HCT116 (cell line): Measurements from ENCODE around the gene GNB1L. TPM values are rescaled to one million over a fixed set of nuclear protein-coding genes. Genes with fewer than 3 reads are reported as not detected.

Experiments
- ATAC-seq: fragments of 200-7000 bp; cut with Tn5 transposase; 2 replicates; pipeline ENCODE4 v1.9.1; 2020; ENCODE audit warnings: mild to moderate bottlenecking, moderate library complexity
- BruUV-seq: library from RNA; stranded (reverse); fragments of 400-500 nt; replicated peaks from 2 replicates; lab custom pipeline; 2021; lab: Mats Ljungman, UMichigan
- CTCF ChIA-PET: fragments of 300-600 bp; sonication (Branson Sonifier 250); formaldehyde crosslinking; loops from one replicate; lab custom pipeline; 2021; ENCODE audit warnings: antibody characterized with exemption; lab: Charles Lee
- POLR2A ChIA-PET: fragments of 300-600, 350-600 bp; sonication (Branson Sonifier 250); formaldehyde crosslinking; loops from one replicate; lab custom pipeline; 2021; ENCODE audit warnings: antibody characterized with exemption; lab: Charles Lee
- RAD21 ChIA-PET, 2 experiments: fragments of 300-600 bp; sonication (Branson Sonifier 250); formaldehyde crosslinking; loops; one replicate each; lab custom pipeline; 2023; ENCODE audit warnings: low total read pairs in 2 of 2; ENCODE audit not compliant: uncharacterized antibody in 2 of 2, unreplicated experiment in 2 of 2, low non-redundant PET in 1 of 2; lab: Charles Lee
- DNase-seq: peaks from one replicate; pipeline ENCODE4 v3.0.0-alpha.2; 2010; ENCODE audit warnings: low read depth, low spot score
- H2AFZ ChIP-seq: fragments of 200-600 bp; shearing (Covaris generic), sonication (generic); 2 replicates; pipeline ENCODE4 v1.6.1; 2017; ENCODE audit warnings: low read depth, mixed run types, mixed read lengths, antibody characterized with exemption, low read length; ENCODE audit not compliant: poor library complexity, severe bottlenecking
- H3K27ac ChIP-seq: 2 replicates; pipeline ENCODE4 v1.5.1; 2012; ENCODE audit warnings: low read depth, low read length
- H3K27me3 ChIP-seq: fragments of 200-600 bp; sonication (generic); 2 replicates; pipeline ENCODE4 v1.6.1; 2016; ENCODE audit warnings: mixed run types, low read length, mixed read lengths; ENCODE audit not compliant: insufficient read depth
- H3K36me3 ChIP-seq, 2 experiments: fragments of 200-500 bp in 1 of 2; fragments of 200-600 bp in 1 of 2; sonication (Bioruptor generic) in 1 of 2; sonication (generic) in 1 of 2; 2 replicates each; pipeline versions ENCODE4 v1.5.1 to v1.6.1; 2014 to 2016; ENCODE audit warnings: low read length in 2 of 2, inconsistent platforms in 1 of 2, mixed read lengths in 1 of 2, mixed run types in 1 of 2; ENCODE audit not compliant: insufficient read depth in 2 of 2, control insufficient read depth in 1 of 2
- H3K4me1 ChIP-seq, 2 experiments: fragments of 200-600 bp in 1 of 2; sonication (generic) in 1 of 2; 2 replicates each; pipeline versions ENCODE4 v1.5.1 to v1.6.1; 2012 to 2017; ENCODE audit warnings: low read length in 2 of 2, inconsistent platforms in 1 of 2, mild to moderate bottlenecking in 1 of 2, mixed read lengths in 1 of 2, mixed run types in 1 of 2, moderate library complexity in 1 of 2; ENCODE audit not compliant: insufficient read depth in 2 of 2, control insufficient read depth in 1 of 2
- H3K4me2 ChIP-seq: fragments of 200-600 bp; sonication (generic); 2 replicates; pipeline ENCODE4 v1.6.1; 2017; ENCODE audit warnings: mixed run types, low read length, mixed read lengths
- H3K4me3 ChIP-seq, 2 experiments: fragments of 200-600 bp in 1 of 2; sonication (generic) in 1 of 2; replicated peaks in 1 of 2; 2 replicates each; pipeline ENCODE4 v1.5.1; 2011 to 2016; ENCODE audit warnings: low read length in 2 of 2, control low read depth in 1 of 2, low read depth in 1 of 2, mild to moderate bottlenecking in 1 of 2, mixed read lengths in 1 of 2, mixed run types in 1 of 2
- H3K79me2 ChIP-seq: fragments of 200-600 bp; sonication (generic); 2 replicates; pipeline ENCODE4 v1.6.1; 2017; ENCODE audit warnings: mild to moderate bottlenecking, mixed run types, low read length, moderate library complexity, mixed read lengths; ENCODE audit not compliant: insufficient read depth
- H3K9ac ChIP-seq: fragments of 200-600 bp; sonication (generic); 2 replicates; pipeline ENCODE4 v1.6.1; 2016; ENCODE audit warnings: low read length, mixed read lengths
- H3K9me2 ChIP-seq: fragments of 200-600 bp; sonication (generic), shearing (Covaris generic); 2 replicates; pipeline ENCODE4 v1.6.1; 2017; ENCODE audit warnings: mixed run types, mild to moderate bottlenecking, moderate library complexity; ENCODE audit not compliant: insufficient read depth
- H3K9me3 ChIP-seq, 2 experiments: fragments of 200-500 bp in 1 of 2; fragments of 200-600 bp in 1 of 2; sonication (Bioruptor generic) in 1 of 2; sonication (generic) in 1 of 2; 2 replicates each; pipeline ENCODE4 v1.6.1; 2014 to 2017; ENCODE audit warnings: low read length in 2 of 2, mixed read lengths in 2 of 2, inconsistent platforms in 1 of 2, low read depth in 1 of 2, mild to moderate bottlenecking in 1 of 2, mixed run types in 1 of 2, moderate library complexity in 1 of 2; ENCODE audit not compliant: control insufficient read depth in 1 of 2, insufficient read depth in 1 of 2
- H4K20me1 ChIP-seq: fragments of 200-600 bp; sonication (generic), shearing (Covaris generic); 2 replicates; pipeline ENCODE4 v1.6.1; 2017; ENCODE audit warnings: mixed run types, mild to moderate bottlenecking, moderate library complexity; ENCODE audit not compliant: insufficient read depth
- CEBPB ChIP-seq: IDR thresholded peaks from 2 replicates; pipeline ENCODE4 v1.6.1; 2012; ENCODE audit warnings: low read depth
- FOSL1 ChIP-seq: IDR thresholded peaks from 2 replicates; pipeline ENCODE4 v1.6.1; 2012; ENCODE audit warnings: low read depth
- POLR2A ChIP-seq: IDR thresholded peaks from 2 replicates; pipeline ENCODE4 v1.7.0; 2011; ENCODE audit warnings: borderline replicate concordance; ENCODE audit not compliant: insufficient read depth, insufficient read length; ENCODE audit errors: extremely low read depth
- RAD21 ChIP-seq: IDR thresholded peaks from 2 replicates; pipeline ENCODE4 v1.6.1; 2012; ENCODE audit warnings: low read depth, mild to moderate bottlenecking
- SIN3A ChIP-seq: IDR thresholded peaks from 2 replicates; pipeline ENCODE4 v1.6.1; 2012; ENCODE audit warnings: low read depth
- SP1 ChIP-seq: IDR thresholded peaks from 2 replicates; pipeline ENCODE4 v1.6.1; 2012; ENCODE audit warnings: low read depth
- SRF ChIP-seq: IDR thresholded peaks from 2 replicates; pipeline ENCODE4 v1.6.1; 2012; ENCODE audit warnings: low read depth
- TCF7L2 ChIP-seq: IDR thresholded peaks from 2 replicates; pipeline ENCODE4 v1.7.0; 2011; ENCODE audit warnings: borderline replicate concordance, inconsistent platforms; ENCODE audit not compliant: insufficient read depth, insufficient read length; ENCODE audit errors: extremely low read depth
- YY1 ChIP-seq: IDR thresholded peaks from 2 replicates; pipeline ENCODE4 v1.6.1; 2011; ENCODE audit warnings: low read length, low read depth, moderate library complexity, mild to moderate bottlenecking; ENCODE audit not compliant: insufficient replicate concordance; ENCODE audit errors: extremely low read depth
- ZFX ChIP-seq: fragments of 450-650 bp; IDR thresholded peaks from 2 replicates; pipeline ENCODE4 v1.6.1; 2017
- ZNF274 ChIP-seq: fragments of 200-500 bp; sonication (Bioruptor generic); IDR thresholded peaks from 2 replicates; pipeline ENCODE4 v1.6.1; 2014; ENCODE audit warnings: mild to moderate bottlenecking, low read depth, low read length, inconsistent platforms
- intact Hi-C: fragments of 100-400 bp; cut with micrococcal nuclease; formaldehyde crosslinking; loops from 2 replicates; pipeline ENCODE4 v1.10.0; 2022
- total RNA-seq: library from RNA; stranded (reverse); gene quantifications from one replicate; pipeline ENCODE4 v1.2.1, GENCODE V29; 2021; ENCODE audit not compliant: unreplicated experiment
- TF ChIP-seq, protein P1 (sequence below): IDR thresholded peaks from 2 replicates; pipeline ENCODE4 v1.6.1; 2011; ENCODE audit warnings: mild to moderate bottlenecking, low read length, moderate library complexity; ENCODE audit not compliant: insufficient replicate concordance; ENCODE audit errors: extremely low read depth
- TF ChIP-seq, protein P2 (sequence below): IDR thresholded peaks from 2 replicates; pipeline ENCODE4 v1.6.1; 2012
- TF ChIP-seq, protein P3 (sequence below): IDR thresholded peaks from 2 replicates; pipeline ENCODE4 v1.6.1; 2012; ENCODE audit warnings: low read depth

Gene GNB1L
- total RNA-seq, 1 experiment from 2014 or later, result 12.1 TPM

DNA sequence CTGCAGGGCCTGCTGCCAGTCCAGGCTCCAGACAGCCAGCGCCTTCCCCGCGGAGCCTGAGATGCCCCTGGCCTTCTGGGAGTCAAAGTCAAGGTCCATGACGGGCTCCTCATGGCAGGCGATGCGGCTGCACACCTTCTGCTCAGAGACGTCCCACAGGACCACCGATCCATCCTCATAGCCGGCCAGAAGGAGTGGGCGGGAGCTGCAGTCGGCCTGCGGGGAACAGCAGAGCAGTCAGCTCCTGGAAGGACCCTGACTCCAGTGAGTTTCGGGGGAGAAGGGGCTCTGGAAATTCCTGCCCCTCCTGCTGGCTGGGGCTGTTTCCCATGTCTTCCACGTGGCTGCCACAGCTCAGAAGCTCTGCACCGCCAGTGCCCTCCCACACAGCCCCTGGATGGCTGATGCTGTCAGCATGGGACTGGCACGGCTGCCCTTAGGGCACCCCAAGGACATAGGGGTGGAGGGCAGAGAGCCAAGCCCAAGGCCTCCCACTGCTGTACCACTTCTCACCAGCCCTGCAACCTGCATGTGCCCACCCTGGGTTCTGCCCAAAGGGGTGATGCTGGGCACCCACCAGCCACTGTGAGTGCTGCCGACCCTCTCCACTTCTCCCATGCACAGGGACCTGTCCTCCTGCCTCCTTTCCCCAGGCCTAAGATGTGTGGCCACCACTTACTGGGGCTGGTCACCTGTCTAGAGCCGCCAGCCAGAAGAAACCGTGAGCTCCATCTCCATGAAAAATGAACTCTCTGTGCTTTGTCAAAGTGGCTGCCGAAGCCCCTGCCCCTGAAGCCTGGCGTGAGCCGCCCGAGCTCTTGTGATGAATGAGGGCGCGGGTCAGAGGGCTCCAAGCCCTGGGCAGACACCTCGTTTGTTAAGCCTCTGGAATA is 52.4 kb downstream of the GNB1L start:
- H3K79me2 ChIP-seq, result no peaks in the 10 kb centered on the region
- H3K36me3 ChIP-seq, result no peaks in the 10 kb centered on the region
- POLR2A ChIA-PET, result no interaction called here
- no peak overlapping the region for H3K27ac ChIP-seq
- H2AFZ ChIP-seq, result no peak overlapping the region
- peaks cover 16 to 21% of the 10 kb centered on the region in 2 experiments for H3K4me1 ChIP-seq
- BruUV-seq, result no TSS peak
- no peaks in the 10 kb centered on the region for H4K20me1 ChIP-seq
- H3K9me2 ChIP-seq, result no peaks in the 10 kb centered on the region
- no peak overlapping the region for H3K9ac ChIP-seq
- no peak for TF ChIP-seq YY1
- no peak for TF ChIP-seq FOSL1
- no peak for TF ChIP-seq ZFX
- TF ChIP-seq TCF7L2, result no peak
- no peak for TF ChIP-seq CEBPB
- TF ChIP-seq, protein P1, sequence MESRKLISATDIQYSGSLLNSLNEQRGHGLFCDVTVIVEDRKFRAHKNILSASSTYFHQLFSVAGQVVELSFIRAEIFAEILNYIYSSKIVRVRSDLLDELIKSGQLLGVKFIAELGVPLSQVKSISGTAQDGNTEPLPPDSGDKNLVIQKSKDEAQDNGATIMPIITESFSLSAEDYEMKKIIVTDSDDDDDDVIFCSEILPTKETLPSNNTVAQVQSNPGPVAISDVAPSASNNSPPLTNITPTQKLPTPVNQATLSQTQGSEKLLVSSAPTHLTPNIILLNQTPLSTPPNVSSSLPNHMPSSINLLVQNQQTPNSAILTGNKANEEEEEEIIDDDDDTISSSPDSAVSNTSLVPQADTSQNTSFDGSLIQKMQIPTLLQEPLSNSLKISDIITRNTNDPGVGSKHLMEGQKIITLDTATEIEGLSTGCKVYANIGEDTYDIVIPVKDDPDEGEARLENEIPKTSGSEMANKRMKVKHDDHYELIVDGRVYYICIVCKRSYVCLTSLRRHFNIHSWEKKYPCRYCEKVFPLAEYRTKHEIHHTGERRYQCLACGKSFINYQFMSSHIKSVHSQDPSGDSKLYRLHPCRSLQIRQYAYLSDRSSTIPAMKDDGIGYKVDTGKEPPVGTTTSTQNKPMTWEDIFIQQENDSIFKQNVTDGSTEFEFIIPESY, result no peak
- no peak for TF ChIP-seq ZNF274
- TF ChIP-seq, protein P2, sequence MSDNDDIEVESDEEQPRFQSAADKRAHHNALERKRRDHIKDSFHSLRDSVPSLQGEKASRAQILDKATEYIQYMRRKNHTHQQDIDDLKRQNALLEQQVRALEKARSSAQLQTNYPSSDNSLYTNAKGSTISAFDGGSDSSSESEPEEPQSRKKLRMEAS, result no peak
- no peak for TF ChIP-seq POLR2A
- TF ChIP-seq SRF, result no peak
- TF ChIP-seq, protein P3, sequence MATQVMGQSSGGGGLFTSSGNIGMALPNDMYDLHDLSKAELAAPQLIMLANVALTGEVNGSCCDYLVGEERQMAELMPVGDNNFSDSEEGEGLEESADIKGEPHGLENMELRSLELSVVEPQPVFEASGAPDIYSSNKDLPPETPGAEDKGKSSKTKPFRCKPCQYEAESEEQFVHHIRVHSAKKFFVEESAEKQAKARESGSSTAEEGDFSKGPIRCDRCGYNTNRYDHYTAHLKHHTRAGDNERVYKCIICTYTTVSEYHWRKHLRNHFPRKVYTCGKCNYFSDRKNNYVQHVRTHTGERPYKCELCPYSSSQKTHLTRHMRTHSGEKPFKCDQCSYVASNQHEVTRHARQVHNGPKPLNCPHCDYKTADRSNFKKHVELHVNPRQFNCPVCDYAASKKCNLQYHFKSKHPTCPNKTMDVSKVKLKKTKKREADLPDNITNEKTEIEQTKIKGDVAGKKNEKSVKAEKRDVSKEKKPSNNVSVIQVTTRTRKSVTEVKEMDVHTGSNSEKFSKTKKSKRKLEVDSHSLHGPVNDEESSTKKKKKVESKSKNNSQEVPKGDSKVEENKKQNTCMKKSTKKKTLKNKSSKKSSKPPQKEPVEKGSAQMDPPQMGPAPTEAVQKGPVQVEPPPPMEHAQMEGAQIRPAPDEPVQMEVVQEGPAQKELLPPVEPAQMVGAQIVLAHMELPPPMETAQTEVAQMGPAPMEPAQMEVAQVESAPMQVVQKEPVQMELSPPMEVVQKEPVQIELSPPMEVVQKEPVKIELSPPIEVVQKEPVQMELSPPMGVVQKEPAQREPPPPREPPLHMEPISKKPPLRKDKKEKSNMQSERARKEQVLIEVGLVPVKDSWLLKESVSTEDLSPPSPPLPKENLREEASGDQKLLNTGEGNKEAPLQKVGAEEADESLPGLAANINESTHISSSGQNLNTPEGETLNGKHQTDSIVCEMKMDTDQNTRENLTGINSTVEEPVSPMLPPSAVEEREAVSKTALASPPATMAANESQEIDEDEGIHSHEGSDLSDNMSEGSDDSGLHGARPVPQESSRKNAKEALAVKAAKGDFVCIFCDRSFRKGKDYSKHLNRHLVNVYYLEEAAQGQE, result no peak
- no peak for TF ChIP-seq SIN3A
- TF ChIP-seq RAD21, result no peak
- no peak for TF ChIP-seq SP1
- CTCF ChIA-PET, result interaction anchor here (1.2 kb wide), 1 partner anchor 72 kb away, joined by 4 read pairs; no protein-coding TSS in a partner anchor
- RAD21 ChIA-PET, result no interaction called here
- intact Hi-C loops, result no loop called here
- no peaks in the 10 kb centered on the region for H3K9me3 ChIP-seq
- ATAC-seq (no peak), DNase-seq (no peak)
- no peaks in the 10 kb centered on the region for H3K27me3 ChIP-seq
- H3K4me2 ChIP-seq, result no peak overlapping the region
- no peak overlapping the region for H3K4me3 ChIP-seq
